IPS-NIHi7 (cell line): ENCODE results near the gene KIF1A.

ENCODE experiments used
- DNase-seq: peaks from one replicate; pipeline ENCODE4 v3.0.0; 2012; ENCODE audit warnings: mixed read lengths; ENCODE audit errors: extremely low spot score

KIF1A gene

GRCh38 chr2:240736281-240737250 lies 83.5 kb downstream of the KIF1A start:
- no peak for DNase-seq

GRCh38 chr2:240735476-240735875 lies 84.5 kb downstream of the KIF1A start:
- no peak for DNase-seq

GRCh38 chr2:240734756-240735155 lies 85.3 kb downstream of the KIF1A start:
- DNase-seq: no peak

GRCh38 chr2:240733803-240734495 lies 86.1 kb downstream of the KIF1A start:
- peak; percentile 48 for DNase-seq

- no peak for DNase-seq
Measured at GRCh38 chr2:240732911-240733622, 87.0 kb downstream of the KIF1A start.

GRCh38 chr2:240732184-240732583 lies 87.8 kb downstream of the KIF1A start:
- no peak for DNase-seq

GRCh38 chr2:240731178-240731545 lies 88.9 kb downstream of the KIF1A start:
- no peak for DNase-seq

- DNase-seq: no peak
Measured at GRCh38 chr2:240730501-240731177, 89.4 kb downstream of the KIF1A start.

GRCh38 chr2:240728827-240729226 lies 91.2 kb downstream of the KIF1A start:
- DNase-seq: no peak

- DNase-seq: no peak
Measured at GRCh38 chr2:240728361-240728760, 91.7 kb downstream of the KIF1A start.

- no peak for DNase-seq
Measured at GRCh38 chr2:240727913-240728312, 92.1 kb downstream of the KIF1A start.

GRCh38 chr2:240727439-240727838 lies 92.6 kb downstream of the KIF1A start:
- DNase-seq: no peak

GRCh38 chr2:240726876-240727275 lies 93.1 kb downstream of the KIF1A start:
- no peak for DNase-seq

GRCh38 chr2:240725671-240726070 lies 94.3 kb downstream of the KIF1A start:
- DNase-seq: no peak

GRCh38 chr2:240725266-240725665 lies 94.8 kb downstream of the KIF1A start:
- no peak for DNase-seq

GRCh38 chr2:240724431-240724830 lies 95.6 kb downstream of the KIF1A start:
- DNase-seq: no peak

- DNase-seq: no peak
Measured at GRCh38 chr2:240723851-240724250, 96.2 kb downstream of the KIF1A start.

- DNase-seq: no peak
Measured at GRCh38 chr2:240722796-240723735, 97.0 kb downstream of the KIF1A start.

GRCh38 chr2:240722376-240722775 lies 97.6 kb downstream of the KIF1A start:
- DNase-seq: no peak

- DNase-seq: no peak
Measured at GRCh38 chr2:240721596-240722180, 98.3 kb downstream of the KIF1A start.
